GM19463 (cell line): ENCODE results near the gene TDRD3.

Experiments used
- ATAC-seq: cut with Tn5 transposase; IDR thresholded peaks from one replicate; pipeline ENCODE4 v1.9.1; 2021; ENCODE audit warnings: mild to moderate bottlenecking, moderate library complexity; ENCODE audit not compliant: unreplicated experiment

Gene TDRD3

GRCh38 chr13:60448907-60449510 lies 52.0 kb downstream of the TDRD3 start:
- peak; percentile 92 for ATAC-seq

- no peak for ATAC-seq
Observed at GRCh38 chr13:60453490-60453889, 56.5 kb downstream of the TDRD3 start.

GRCh38 chr13:60454425-60454824 lies 57.4 kb downstream of the TDRD3 start:
- no peak for ATAC-seq

- ATAC-seq: no peak
Observed at GRCh38 chr13:60463787-60464186, 66.8 kb downstream of the TDRD3 start.

- no peak for ATAC-seq
Observed at GRCh38 chr13:60467098-60467497, 70.1 kb downstream of the TDRD3 start.

- ATAC-seq: no peak
Observed at GRCh38 chr13:60479273-60479672, 82.3 kb downstream of the TDRD3 start.

GRCh38 chr13:60482012-60482411 lies 85.0 kb downstream of the TDRD3 start:
- no peak for ATAC-seq

GRCh38 chr13:60484865-60485264 lies 87.8 kb downstream of the TDRD3 start:
- ATAC-seq: no peak

GRCh38 chr13:60491531-60491930 lies 94.5 kb downstream of the TDRD3 start:
- no peak for ATAC-seq

GRCh38 chr13:60492187-60492586 lies 95.2 kb downstream of the TDRD3 start:
- no peak for ATAC-seq

GRCh38 chr13:60494296-60494695 lies 97.3 kb downstream of the TDRD3 start:
- ATAC-seq: no peak

- no peak for ATAC-seq
Observed at GRCh38 chr13:60501236-60501635, 104.2 kb downstream of the TDRD3 start.

GRCh38 chr13:60509601-60510386 lies 112.8 kb downstream of the TDRD3 start:
- no peak for ATAC-seq

- ATAC-seq: no peak
Observed at GRCh38 chr13:60511637-60512036, 114.6 kb downstream of the TDRD3 start.

GRCh38 chr13:60514891-60515290 lies 117.9 kb downstream of the TDRD3 start:
- no peak for ATAC-seq

- no peak for ATAC-seq
Observed at GRCh38 chr13:60519496-60519895, 122.5 kb downstream of the TDRD3 start.

- ATAC-seq: no peak
Observed at GRCh38 chr13:60520902-60521569, 124.0 kb downstream of the TDRD3 start.

- no peak for ATAC-seq
Observed at GRCh38 chr13:60538566-60538965, 141.5 kb downstream of the TDRD3 start.

- no peak for ATAC-seq
Observed at GRCh38 chr13:60540276-60540675, 143.3 kb downstream of the TDRD3 start.

- no peak for ATAC-seq
Observed at GRCh38 chr13:60562096-60562780, 165.2 kb downstream of the TDRD3 start.

- no peak for ATAC-seq
Observed at GRCh38 chr13:60571571-60571970, 174.6 kb downstream of the TDRD3 start.
